GM21576 (cell line): ENCODE results near the gene ZC3H12C.
A peak's percentile ranks its signal among the peaks of the same experiment; 100 is the strongest.

Experiments used
- ATAC-seq: cut with Tn5 transposase; IDR thresholded peaks from one replicate; pipeline ENCODE4 v1.9.1; 2021; ENCODE audit warnings: mild to moderate bottlenecking, moderate library complexity; ENCODE audit not compliant: unreplicated experiment

The ZC3H12C gene

GRCh38 chr11:110076371-110076965, 16.7 kb upstream of the ZC3H12C start:
- no peak for ATAC-seq

- peak; percentile 23 for ATAC-seq
Measured at GRCh38 chr11:110077346-110077745, 15.8 kb upstream of the ZC3H12C start.

GRCh38 chr11:110077831-110078325, 15.3 kb upstream of the ZC3H12C start:
- ATAC-seq: peak; percentile 81

GRCh38 chr11:110078923-110079544, 14.2 kb upstream of the ZC3H12C start:
- ATAC-seq: no peak

GRCh38 chr11:110079726-110080125, 13.5 kb upstream of the ZC3H12C start:
- ATAC-seq: no peak

- no peak for ATAC-seq
Measured at GRCh38 chr11:110081462-110082376, 11.5 kb upstream of the ZC3H12C start.

GRCh38 chr11:110082899-110083298, 10.3 kb upstream of the ZC3H12C start:
- ATAC-seq: no peak

GRCh38 chr11:110085255-110085838, 7.8 kb upstream of the ZC3H12C start:
- ATAC-seq: no peak

GRCh38 chr11:110086892-110087309, 6.3 kb upstream of the ZC3H12C start:
- no peak for ATAC-seq

- no peak for ATAC-seq
Measured at GRCh38 chr11:110087812-110088534, 5.2 kb upstream of the ZC3H12C start.

- ATAC-seq: no peak
Measured at GRCh38 chr11:110088535-110089344, 4.5 kb upstream of the ZC3H12C start.

- ATAC-seq: peak; percentile 34
Measured at GRCh38 chr11:110089617-110090282, 3.4 kb upstream of the ZC3H12C start.

GRCh38 chr11:110090466-110091026, 2.6 kb upstream of the ZC3H12C start:
- no peak for ATAC-seq

GRCh38 chr11:110092111-110092514, 1.1 kb upstream of the ZC3H12C start:
- ATAC-seq: no peak

- ATAC-seq: peak; percentile 25
Measured at GRCh38 chr11:110093407-110094297, 460 bp downstream of the ZC3H12C start.

- no peak for ATAC-seq
Measured at GRCh38 chr11:110094298-110095285, 1.4 kb downstream of the ZC3H12C start.

- ATAC-seq: no peak
Measured at GRCh38 chr11:110095554-110095953, 2.4 kb downstream of the ZC3H12C start.
